ENCODE results near the gene KRT75.

KRT75 gene

DNA sequence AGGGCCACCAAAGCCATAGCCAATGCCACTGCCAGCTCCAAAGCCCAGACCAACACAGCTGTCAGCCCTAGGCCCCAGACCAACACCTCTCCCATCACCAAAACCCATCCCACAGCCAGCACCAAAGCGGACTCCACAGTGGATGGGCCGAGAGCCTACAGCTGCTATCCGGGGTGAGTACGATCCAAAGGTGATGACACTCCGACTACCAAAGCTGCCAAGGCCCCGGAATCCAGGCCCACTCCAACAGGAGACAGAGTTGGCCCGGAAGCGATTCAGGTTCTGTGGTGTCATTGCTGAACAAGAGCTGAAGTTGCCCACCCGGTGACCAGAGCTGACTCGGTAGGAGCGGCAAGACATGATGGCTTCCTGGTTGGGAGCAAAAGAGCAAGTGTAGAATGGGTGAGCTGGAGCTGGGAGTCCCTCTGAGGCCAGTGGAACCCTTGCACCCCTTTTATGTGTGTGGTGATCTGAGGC is 48.9 kb downstream of the KRT75 start, which contains the start of gene KRT84:
Gene KRT84 (minus strand): TSS at position 427 of the 477 bp plus-strand sequence. CDS start 67 bp downstream, at position 360.
- Histone ChIP-seq H3K27me3 (ENCODE audit: insufficient read depth, poor library complexity, severe bottlenecking) (no peaks in the 10 kb centered on the region), H3K4me3 (ENCODE audit: severe bottlenecking) (no peak within 1 kb of the TSS), H3K4me1 (ENCODE audit: insufficient read depth, poor library complexity, severe bottlenecking) (peaks cover 7% of the 10 kb centered on the region), H3K27ac (ENCODE audit: poor library complexity, severe bottlenecking) (no peak within 1 kb of the TSS), H3K9me3 (ENCODE audit: severe bottlenecking) (no peaks in the 10 kb centered on the region), H3K36me3 (ENCODE audit: low read depth) (no peaks in the 10 kb centered on the region)
- ATAC-seq (ENCODE audit: low read depth): no peak
- no peak for DNase-seq (ENCODE audit: low spot score)
- TF ChIP-seq, protein P1, sequence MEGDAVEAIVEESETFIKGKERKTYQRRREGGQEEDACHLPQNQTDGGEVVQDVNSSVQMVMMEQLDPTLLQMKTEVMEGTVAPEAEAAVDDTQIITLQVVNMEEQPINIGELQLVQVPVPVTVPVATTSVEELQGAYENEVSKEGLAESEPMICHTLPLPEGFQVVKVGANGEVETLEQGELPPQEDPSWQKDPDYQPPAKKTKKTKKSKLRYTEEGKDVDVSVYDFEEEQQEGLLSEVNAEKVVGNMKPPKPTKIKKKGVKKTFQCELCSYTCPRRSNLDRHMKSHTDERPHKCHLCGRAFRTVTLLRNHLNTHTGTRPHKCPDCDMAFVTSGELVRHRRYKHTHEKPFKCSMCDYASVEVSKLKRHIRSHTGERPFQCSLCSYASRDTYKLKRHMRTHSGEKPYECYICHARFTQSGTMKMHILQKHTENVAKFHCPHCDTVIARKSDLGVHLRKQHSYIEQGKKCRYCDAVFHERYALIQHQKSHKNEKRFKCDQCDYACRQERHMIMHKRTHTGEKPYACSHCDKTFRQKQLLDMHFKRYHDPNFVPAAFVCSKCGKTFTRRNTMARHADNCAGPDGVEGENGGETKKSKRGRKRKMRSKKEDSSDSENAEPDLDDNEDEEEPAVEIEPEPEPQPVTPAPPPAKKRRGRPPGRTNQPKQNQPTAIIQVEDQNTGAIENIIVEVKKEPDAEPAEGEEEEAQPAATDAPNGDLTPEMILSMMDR (IDR thresholded peaks at IDR 0.05; ENCODE audit: poor library complexity, severe bottlenecking): no peak

DNA sequence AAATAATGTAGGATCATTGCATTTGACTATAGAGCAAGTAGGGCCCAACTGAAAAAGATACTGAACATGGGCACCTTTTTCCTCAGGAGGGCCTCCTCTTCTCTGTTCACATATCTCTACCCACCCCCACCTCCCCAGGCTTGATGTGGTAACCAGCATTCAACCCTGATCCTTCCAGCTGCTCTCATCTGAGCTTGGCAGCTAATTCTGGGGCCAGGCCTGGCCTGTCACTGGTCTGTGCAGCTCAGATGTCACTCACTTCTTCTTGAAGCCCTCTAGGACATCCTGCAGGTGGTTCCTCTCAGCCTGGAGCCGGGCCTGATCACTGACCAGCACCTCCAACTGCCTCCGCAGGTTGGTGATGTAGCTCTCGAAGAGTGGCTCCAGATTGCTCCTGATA is 50.8 kb downstream of the KRT75 start:
- Histone ChIP-seq H3K27me3 (ENCODE audit: insufficient read depth, poor library complexity, severe bottlenecking) (no peaks in the 10 kb centered on the region), H3K27ac (ENCODE audit: poor library complexity, severe bottlenecking) (no peak overlapping the region), H3K4me3 (ENCODE audit: severe bottlenecking) (no peak overlapping the region), H3K9me3 (ENCODE audit: severe bottlenecking) (no peaks in the 10 kb centered on the region), H3K4me1 (ENCODE audit: insufficient read depth, poor library complexity, severe bottlenecking) (no peaks in the 10 kb centered on the region), H3K36me3 (ENCODE audit: low read depth) (no peaks in the 10 kb centered on the region)
- TF ChIP-seq, protein P1 (IDR thresholded peaks at IDR 0.05; ENCODE audit: poor library complexity, severe bottlenecking): no peak
- DNase-seq (ENCODE audit: low spot score) (no peak), ATAC-seq (ENCODE audit: low read depth) (no peak)

DNA sequence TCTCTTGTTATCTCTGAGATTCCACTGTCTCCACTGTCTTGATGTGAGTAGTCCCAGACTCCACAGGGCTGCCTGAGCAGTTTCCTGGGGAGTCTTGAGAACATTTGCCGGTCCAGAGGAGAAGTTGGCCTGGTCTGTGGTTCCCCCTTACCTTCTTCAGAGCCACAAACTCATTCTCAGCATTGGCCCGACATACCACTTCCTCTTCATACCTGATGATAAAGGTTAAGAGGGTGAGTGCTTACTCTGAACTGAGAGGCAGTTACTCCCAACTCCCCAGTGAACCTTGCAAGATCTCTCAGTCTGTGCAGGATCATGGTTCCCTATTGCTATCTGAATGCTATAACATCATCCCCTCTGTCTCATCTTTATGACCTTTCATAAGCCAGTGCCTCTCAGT is 51.3 kb downstream of the KRT75 start:
- no peaks in the 10 kb centered on the region for H3K4me1 ChIP-seq (ENCODE audit: insufficient read depth, poor library complexity, severe bottlenecking)
- H3K27ac ChIP-seq (ENCODE audit: poor library complexity, severe bottlenecking): no peak overlapping the region
- H3K4me3 ChIP-seq (ENCODE audit: severe bottlenecking): no peak overlapping the region
- ATAC-seq (ENCODE audit: low read depth) (no peak), DNase-seq (ENCODE audit: low spot score) (no peak)
- TF ChIP-seq, protein P1 (IDR thresholded peaks at IDR 0.05; ENCODE audit: poor library complexity, severe bottlenecking): no peak
- H3K9me3 ChIP-seq (ENCODE audit: severe bottlenecking): no peaks in the 10 kb centered on the region
- no peaks in the 10 kb centered on the region for H3K27me3 ChIP-seq (ENCODE audit: insufficient read depth, poor library complexity, severe bottlenecking)
- H3K36me3 ChIP-seq (ENCODE audit: low read depth): no peaks in the 10 kb centered on the region

DNA sequence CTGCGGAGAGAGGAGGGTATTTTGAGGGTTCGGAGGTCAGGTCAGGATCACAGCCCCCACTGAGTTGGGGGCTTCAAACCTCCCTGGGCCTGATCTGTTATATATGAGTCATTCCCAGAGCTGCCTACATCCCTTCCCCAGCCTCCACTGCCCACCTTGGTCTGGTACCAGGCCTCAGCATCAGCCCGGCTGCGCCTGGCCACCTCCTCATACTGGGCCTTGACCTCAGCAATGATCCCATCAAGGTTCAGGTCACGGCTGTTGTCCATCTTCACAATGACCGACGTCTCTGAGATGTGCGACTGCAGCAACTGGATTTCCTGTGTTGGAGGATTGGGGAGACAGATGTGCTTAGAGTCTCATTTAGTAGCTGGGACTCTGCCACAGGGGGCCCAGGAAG is 53.0 kb downstream of the KRT75 start:
- H3K36me3 ChIP-seq (ENCODE audit: low read depth): no peaks in the 10 kb centered on the region
- ATAC-seq (ENCODE audit: low read depth): no peak
- H3K4me1 ChIP-seq (ENCODE audit: insufficient read depth, poor library complexity, severe bottlenecking): no peaks in the 10 kb centered on the region
- DNase-seq (ENCODE audit: low spot score): no peak
- no peaks in the 10 kb centered on the region for H3K9me3 ChIP-seq (ENCODE audit: severe bottlenecking)
- H3K4me3 ChIP-seq (ENCODE audit: severe bottlenecking): no peak overlapping the region
- TF ChIP-seq, protein P1 (IDR thresholded peaks at IDR 0.05; ENCODE audit: poor library complexity, severe bottlenecking): no peak
- no peak overlapping the region for H3K27ac ChIP-seq (ENCODE audit: poor library complexity, severe bottlenecking)
- no peaks in the 10 kb centered on the region for H3K27me3 ChIP-seq (ENCODE audit: insufficient read depth, poor library complexity, severe bottlenecking)

DNA sequence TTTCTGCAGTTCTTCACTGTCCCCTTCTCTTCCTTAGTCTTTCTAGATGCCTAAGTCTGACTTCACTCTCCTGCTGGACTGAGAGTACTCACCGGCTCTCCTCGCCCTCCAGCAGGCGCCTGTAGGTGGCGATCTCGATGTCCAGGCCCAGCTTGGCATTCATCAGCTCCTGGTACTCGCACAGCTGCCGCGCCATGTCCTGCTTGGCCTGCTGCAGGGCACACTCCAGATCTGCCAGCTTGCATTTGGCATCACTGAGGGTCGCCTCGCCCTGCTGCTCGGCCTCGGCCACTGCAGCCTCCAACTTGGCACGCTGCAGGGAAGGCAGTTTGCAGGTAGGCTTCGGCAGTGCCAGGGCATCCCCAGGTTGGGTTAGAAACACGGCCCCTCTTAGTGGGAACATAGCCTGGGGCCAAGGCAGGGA is 53.9 kb downstream of the KRT75 start:
- no peak overlapping the region for H3K27ac ChIP-seq (ENCODE audit: poor library complexity, severe bottlenecking)
- no peaks in the 10 kb centered on the region for H3K9me3 ChIP-seq (ENCODE audit: severe bottlenecking)
- no peaks in the 10 kb centered on the region for H3K27me3 ChIP-seq (ENCODE audit: insufficient read depth, poor library complexity, severe bottlenecking)
- no peaks in the 10 kb centered on the region for H3K4me1 ChIP-seq (ENCODE audit: insufficient read depth, poor library complexity, severe bottlenecking)
- TF ChIP-seq, protein P1 (IDR thresholded peaks at IDR 0.05; ENCODE audit: poor library complexity, severe bottlenecking): peak; percentile 63
- ATAC-seq (ENCODE audit: low read depth): peak; percentile 52; the same call in 2 of the 3 replicates
- H3K4me3 ChIP-seq (ENCODE audit: severe bottlenecking): no peak overlapping the region
- no peaks in the 10 kb centered on the region for H3K36me3 ChIP-seq (ENCODE audit: low read depth)
- no peak for DNase-seq (ENCODE audit: low spot score)
